NB4 (cell line): ENCODE results near the gene CCDC73.

Experiments used
- CTCF ChIP-seq: IDR thresholded peaks from one replicate; pipeline ENCODE4 v1.5.1; 2012; ENCODE audit warnings: low read depth, low read length
- MAX ChIP-seq: IDR thresholded peaks from 2 replicates; pipeline ENCODE4 v1.6.1; 2011; ENCODE audit warnings: low read depth, low read length
- MYC ChIP-seq: IDR thresholded peaks from 2 replicates; pipeline ENCODE4 v1.6.1; 2011; ENCODE audit warnings: low read depth, low read length
- POLR2A ChIP-seq: IDR thresholded peaks from 2 replicates; pipeline ENCODE4 v1.6.1; 2011; ENCODE audit warnings: mild to moderate bottlenecking; ENCODE audit not compliant: insufficient read length; ENCODE audit errors: extremely low read depth

GRCh38 chr11:32751381-32751780 lies 43.1 kb downstream of the CCDC73 start:
- TF ChIP-seq CTCF (no peak), POLR2A (no peak), MYC (no peak), MAX (no peak)
